ENCODE data around the gene PLCD1.

The PLCD1 gene

GRCh38 chr3:38006445-38006995, 22.9 kb downstream of the PLCD1 start:
- TF ChIP-seq, protein P1, sequence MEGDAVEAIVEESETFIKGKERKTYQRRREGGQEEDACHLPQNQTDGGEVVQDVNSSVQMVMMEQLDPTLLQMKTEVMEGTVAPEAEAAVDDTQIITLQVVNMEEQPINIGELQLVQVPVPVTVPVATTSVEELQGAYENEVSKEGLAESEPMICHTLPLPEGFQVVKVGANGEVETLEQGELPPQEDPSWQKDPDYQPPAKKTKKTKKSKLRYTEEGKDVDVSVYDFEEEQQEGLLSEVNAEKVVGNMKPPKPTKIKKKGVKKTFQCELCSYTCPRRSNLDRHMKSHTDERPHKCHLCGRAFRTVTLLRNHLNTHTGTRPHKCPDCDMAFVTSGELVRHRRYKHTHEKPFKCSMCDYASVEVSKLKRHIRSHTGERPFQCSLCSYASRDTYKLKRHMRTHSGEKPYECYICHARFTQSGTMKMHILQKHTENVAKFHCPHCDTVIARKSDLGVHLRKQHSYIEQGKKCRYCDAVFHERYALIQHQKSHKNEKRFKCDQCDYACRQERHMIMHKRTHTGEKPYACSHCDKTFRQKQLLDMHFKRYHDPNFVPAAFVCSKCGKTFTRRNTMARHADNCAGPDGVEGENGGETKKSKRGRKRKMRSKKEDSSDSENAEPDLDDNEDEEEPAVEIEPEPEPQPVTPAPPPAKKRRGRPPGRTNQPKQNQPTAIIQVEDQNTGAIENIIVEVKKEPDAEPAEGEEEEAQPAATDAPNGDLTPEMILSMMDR (IDR thresholded peaks at IDR 0.05): no peak

DNA sequence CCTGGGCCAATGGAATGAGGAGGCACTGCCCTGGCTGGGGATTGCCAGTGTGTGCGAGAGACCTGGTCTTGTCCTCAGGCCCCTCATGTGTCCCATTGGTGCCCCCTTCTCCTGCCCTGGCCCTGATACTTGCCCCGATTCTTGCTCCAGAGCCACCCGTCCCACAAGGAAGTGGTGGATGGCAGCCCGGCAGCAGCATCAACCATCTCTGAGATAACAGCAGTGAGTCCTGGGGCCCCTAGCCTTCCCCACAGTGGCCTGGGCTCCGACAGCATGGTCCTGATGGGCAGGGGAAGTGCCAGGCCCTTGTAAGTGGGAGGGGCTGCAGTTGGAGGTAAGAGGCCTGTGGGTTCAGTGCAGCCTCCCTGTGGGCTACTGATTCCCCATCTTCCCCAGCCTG, 23.4 kb downstream of the PLCD1 start:
- TF ChIP-seq, protein P1 (IDR thresholded peaks at IDR 0.05): no peak

DNA sequence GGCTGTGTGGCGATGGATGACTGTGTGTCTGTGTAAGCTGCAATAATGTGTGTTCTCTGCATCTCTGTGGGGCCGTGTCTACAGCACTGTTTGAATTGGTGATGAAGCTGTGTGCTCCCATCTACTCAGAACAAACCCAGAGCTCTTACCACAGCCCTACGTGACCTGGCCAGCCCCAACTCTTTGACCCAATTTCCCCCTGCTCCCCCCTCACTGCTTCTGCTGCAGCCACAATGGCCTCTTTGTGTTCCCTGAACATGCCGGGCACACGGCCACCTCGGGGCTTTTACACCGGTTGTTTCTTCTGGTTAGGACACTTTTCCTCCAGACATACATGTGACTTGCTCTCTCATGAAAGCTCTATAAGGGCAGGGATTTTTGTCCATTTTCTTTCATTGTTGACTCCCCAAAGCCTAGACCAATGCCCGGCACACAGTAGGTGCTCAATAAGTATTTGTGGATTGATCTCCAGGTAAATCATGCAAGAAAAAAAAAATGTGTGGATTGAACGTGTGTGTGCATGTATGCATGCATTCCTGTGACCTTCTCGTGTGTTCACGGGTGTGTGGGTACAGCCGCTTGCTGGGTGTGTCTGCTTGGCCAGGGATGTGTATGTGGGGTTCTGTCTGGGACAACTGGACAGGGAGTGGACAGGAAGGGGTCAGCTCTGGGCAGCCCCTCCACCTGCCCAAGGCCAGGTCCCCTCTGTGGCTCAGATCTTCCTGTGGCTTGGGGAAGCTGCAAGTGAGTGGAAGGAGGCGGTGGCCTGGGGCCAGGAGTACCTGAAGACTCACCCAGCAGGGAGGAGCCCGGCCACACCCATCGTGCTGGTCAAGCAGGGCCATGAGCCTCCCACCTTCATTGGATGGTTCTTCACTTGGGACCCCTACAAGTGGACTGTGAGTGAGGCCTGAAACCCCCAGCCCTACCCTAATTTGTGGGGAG, 24.1 kb downstream of the PLCD1 start:
- TF ChIP-seq, protein P1 (IDR thresholded peaks at IDR 0.05): no peak

- TF ChIP-seq, protein P1 (IDR thresholded peaks at IDR 0.05): peak; percentile 84
Observed at GRCh38 chr3:38004415-38005075, 24.9 kb downstream of the PLCD1 start.

DNA sequence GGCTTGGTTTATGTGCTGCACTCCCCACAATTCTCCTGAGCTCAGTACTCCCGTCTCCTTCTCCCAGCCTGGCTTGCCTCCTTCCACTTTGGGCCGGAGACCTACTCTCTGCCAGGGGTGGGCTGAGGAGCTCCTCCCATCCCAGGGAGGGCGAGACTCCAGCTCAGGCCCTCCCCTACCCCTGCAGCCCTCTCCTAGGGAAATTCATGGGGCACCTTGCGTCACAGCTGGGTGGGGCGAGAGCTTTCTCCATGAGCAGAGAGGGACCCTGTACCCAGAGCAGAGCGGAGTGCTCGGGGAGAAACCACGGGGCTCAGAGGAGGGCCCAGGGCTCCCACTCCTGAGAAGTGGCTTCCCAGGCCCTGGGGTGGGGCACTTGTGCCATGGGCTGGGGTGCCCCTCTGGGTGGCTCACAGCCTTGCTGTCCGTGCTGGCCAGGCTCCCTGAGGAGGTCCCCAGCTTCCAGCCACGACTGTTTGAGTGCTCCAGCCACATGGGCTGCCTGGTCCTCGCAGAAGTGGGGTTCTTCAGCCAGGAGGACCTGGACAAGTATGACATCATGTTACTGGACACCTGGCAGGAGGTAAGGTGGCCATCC, 25.5 kb downstream of the PLCD1 start:
- TF ChIP-seq, protein P1 (IDR thresholded peaks at IDR 0.05): no peak

- TF ChIP-seq, protein P1 (IDR thresholded peaks at IDR 0.05): peak; percentile 94
Observed at GRCh38 chr3:38003371-38003816, 26.0 kb downstream of the PLCD1 start.

GRCh38 chr3:38002940-38003339, 26.5 kb downstream of the PLCD1 start:
- TF ChIP-seq, protein P1 (IDR thresholded peaks at IDR 0.05): no peak
